ENCODE results near the gene ETS1.

GRCh38 chr11:128421577-128422330 lies 165.6 kb downstream of the ETS1 start:
- TF ChIP-seq CTCF (IDR thresholded peaks at IDR 0.05; ENCODE audit: low read length): no peak
- TF ChIP-seq EZH2phosphoT487 (IDR thresholded peaks at IDR 0.05; ENCODE audit: low read length): no peak

All from MM.1S (cell line).